ENCODE results near the gene ARF5.
"Not testable (repeated sequence)": the region's sequence is repeated elsewhere in the genome, so short reads cannot be mapped to it uniquely, and the experiment has no call there.

ARF5 gene

DNA sequence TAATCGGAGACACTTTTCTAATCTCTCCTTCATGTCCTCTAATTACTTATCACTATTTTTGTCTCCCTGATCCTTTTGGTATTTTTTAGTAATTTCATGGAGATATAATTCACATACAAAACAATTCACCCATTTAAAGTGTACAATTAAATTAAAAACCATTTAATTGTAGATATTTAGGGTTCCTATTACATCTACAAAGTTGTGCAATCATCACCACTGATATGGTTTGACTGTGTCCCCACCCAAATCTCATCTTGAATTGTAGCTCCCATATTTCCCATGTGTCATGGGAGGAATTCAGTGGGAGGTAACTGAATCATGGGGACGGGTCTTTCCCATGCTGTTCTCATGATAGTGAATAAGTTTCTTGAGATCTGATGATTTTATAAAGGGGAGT, 31.8 kb upstream of the ARF5 start:
- no peaks in the 10 kb centered on the region; the same call in 1 of the 2 replicates for H3K9me2 ChIP-seq (replicated peaks; ENCODE audit: insufficient read depth, low read length)
- H2AFZ ChIP-seq (ENCODE audit: low read depth, low read length, severe bottlenecking): no peak overlapping the region
- TF ChIP-seq CTCF (IDR thresholded peaks at IDR 0.05; ENCODE audit: insufficient read depth, low read length, poor library complexity, severe bottlenecking) (no peak), EZH2phosphoT487 (conservative IDR thresholded peaks at IDR 0.05; ENCODE audit: low read length) (no peak)
- H3K27me3 ChIP-seq (ENCODE audit: low read length): no peaks in the 10 kb centered on the region
- no peaks in the 10 kb centered on the region for H3F3A ChIP-seq (ENCODE audit: insufficient read depth)
- no peak overlapping the region for H3K4me2 ChIP-seq (ENCODE audit: low read depth, low read length, poor library complexity, severe bottlenecking)
- no peak overlapping the region for H3K9ac ChIP-seq (ENCODE audit: low read length)
- H3K9me3 ChIP-seq (ENCODE audit: insufficient read depth, low read length): no peaks in the 10 kb centered on the region
- H3K4me3 ChIP-seq (ENCODE audit: insufficient read depth, low read length, poor library complexity, severe bottlenecking): no peak overlapping the region
- no peaks in the 10 kb centered on the region for H4K20me1 ChIP-seq (ENCODE audit: low read depth, low read length)
- H3K36me3 ChIP-seq (ENCODE audit: low read length): no peaks in the 10 kb centered on the region
- H3K27ac ChIP-seq (ENCODE audit: low read depth, low read length): no peak overlapping the region
- no peaks in the 10 kb centered on the region for H3K79me2 ChIP-seq (ENCODE audit: insufficient read depth, low read length)

GRCh38 chr7:127557803-127558202, 30.4 kb upstream of the ARF5 start:
- TF ChIP-seq CTCF (IDR thresholded peaks at IDR 0.05; ENCODE audit: insufficient read depth, low read length, poor library complexity, severe bottlenecking) (no peak), EZH2phosphoT487 (conservative IDR thresholded peaks at IDR 0.05; ENCODE audit: low read length) (no peak)
- Histone ChIP-seq H3F3A (ENCODE audit: insufficient read depth) (no peaks in the 10 kb centered on the region), H3K4me2 (ENCODE audit: low read depth, low read length, poor library complexity, severe bottlenecking) (no peak overlapping the region)

GRCh38 chr7:127566242-127566641, 22.0 kb upstream of the ARF5 start:
- Histone ChIP-seq H4K20me1 (ENCODE audit: low read depth, low read length) (no peaks in the 10 kb centered on the region), H3K9me2 (replicated peaks; ENCODE audit: insufficient read depth, low read length) (0 out of 2 replicates have a peak, but pooled peaks cover 3% of the 10 kb centered on the region), H3K4me2 (ENCODE audit: low read depth, low read length, poor library complexity, severe bottlenecking) (no peak overlapping the region), H2AFZ (ENCODE audit: low read depth, low read length, severe bottlenecking) (no peak overlapping the region), H3K9me3 (ENCODE audit: insufficient read depth, low read length) (no peaks in the 10 kb centered on the region), H3K27me3 (ENCODE audit: low read length) (no peaks in the 10 kb centered on the region), H3K27ac (ENCODE audit: low read depth, low read length) (no peak overlapping the region), H3K9ac (ENCODE audit: low read length) (no peak overlapping the region), H3F3A (ENCODE audit: insufficient read depth) (no peaks in the 10 kb centered on the region), H3K36me3 (ENCODE audit: low read length) (no peaks in the 10 kb centered on the region), H3K79me2 (ENCODE audit: insufficient read depth, low read length) (no peaks in the 10 kb centered on the region), H3K4me3 (ENCODE audit: insufficient read depth, low read length, poor library complexity, severe bottlenecking) (no peak overlapping the region)
- TF ChIP-seq EZH2phosphoT487 (conservative IDR thresholded peaks at IDR 0.05; ENCODE audit: low read length): no peak
- no peak for TF ChIP-seq CTCF (IDR thresholded peaks at IDR 0.05; ENCODE audit: insufficient read depth, low read length, poor library complexity, severe bottlenecking)

More at GRCh38 chr7:127557803-127558202, 30.4 kb upstream of the ARF5 start:
- H3K36me3 ChIP-seq (ENCODE audit: low read length): no peaks in the 10 kb centered on the region
- no peak overlapping the region for H3K27ac ChIP-seq (ENCODE audit: low read depth, low read length)
- no peaks in the 10 kb centered on the region for H3K79me2 ChIP-seq (ENCODE audit: insufficient read depth, low read length)
- H3K9me2 ChIP-seq (replicated peaks; ENCODE audit: insufficient read depth, low read length): no peaks in the 10 kb centered on the region; the same call in 1 of the 2 replicates
- H3K27me3 ChIP-seq (ENCODE audit: low read length): no peaks in the 10 kb centered on the region
- no peaks in the 10 kb centered on the region for H4K20me1 ChIP-seq (ENCODE audit: low read depth, low read length)
- H2AFZ ChIP-seq (ENCODE audit: low read depth, low read length, severe bottlenecking): no peak overlapping the region
- no peak overlapping the region for H3K9ac ChIP-seq (ENCODE audit: low read length)
- H3K9me3 ChIP-seq (ENCODE audit: insufficient read depth, low read length): no peaks in the 10 kb centered on the region
- no peak overlapping the region for H3K4me3 ChIP-seq (ENCODE audit: insufficient read depth, low read length, poor library complexity, severe bottlenecking)

DNA sequence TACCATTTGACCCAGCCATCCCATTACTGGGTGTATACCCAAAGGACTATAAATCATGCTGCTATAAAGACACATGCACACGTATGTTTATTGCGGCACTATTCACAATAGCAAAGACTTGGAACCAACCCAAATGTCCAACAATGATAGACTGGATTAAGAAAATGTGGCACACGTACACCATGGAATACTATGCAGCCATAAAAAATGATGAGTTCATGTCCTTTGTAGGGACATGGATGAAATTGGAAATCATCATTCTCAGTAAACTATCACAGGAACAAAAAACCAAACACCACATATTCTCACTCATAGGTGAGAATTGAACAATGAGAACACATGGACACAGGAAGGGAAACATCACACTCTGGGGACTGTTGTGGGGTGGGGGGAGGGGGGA, 20.2 kb upstream of the ARF5 start:
- not testable (repeated sequence) for H3K36me3 ChIP-seq (ENCODE audit: low read length); H2AFZ ChIP-seq (ENCODE audit: low read depth, low read length, severe bottlenecking); H3F3A ChIP-seq (ENCODE audit: insufficient read depth); H3K4me2 ChIP-seq (ENCODE audit: low read depth, low read length, poor library complexity, severe bottlenecking); H3K4me3 ChIP-seq (ENCODE audit: insufficient read depth, low read length, poor library complexity, severe bottlenecking); H3K9ac ChIP-seq (ENCODE audit: low read length); H3K27me3 ChIP-seq (ENCODE audit: low read length); H4K20me1 ChIP-seq (ENCODE audit: low read depth, low read length); H3K27ac ChIP-seq (ENCODE audit: low read depth, low read length); H3K9me2 ChIP-seq (replicated peaks; ENCODE audit: insufficient read depth, low read length); H3K9me3 ChIP-seq (ENCODE audit: insufficient read depth, low read length); H3K79me2 ChIP-seq (ENCODE audit: insufficient read depth, low read length)

All from SU-DHL-6 (cell line).